HepG2 (cell line): ENCODE measurements around the gene LYSMD1. TPM values are rescaled to one million over a fixed set of nuclear protein-coding genes. Genes with fewer than 3 reads are reported as not detected.

Experiments
- ARNT2 ChIP-seq: sonication (generic); formaldehyde crosslinking; IDR thresholded peaks from 2 replicates; pipeline ENCODE4 v1.8.0; 2022; ENCODE audit warnings: mild to moderate bottlenecking, low read depth, missing genetic modification reagents, moderate library complexity
- BCL6 ChIP-seq: IDR thresholded peaks from 2 replicates; pipeline ENCODE4 v1.6.1; 2016; ENCODE audit warnings: missing genetic modification reagents, missing compliant biosample characterization
- CBX1 ChIP-seq: IDR thresholded peaks from one replicate; pipeline ENCODE4 v1.6.1; 2016; ENCODE audit warnings: antibody characterized with exemption, low read depth
- HOXA9 ChIP-seq: sonication (generic); formaldehyde crosslinking; IDR thresholded peaks from 2 replicates; pipeline ENCODE4 v1.8.1; 2022; ENCODE audit warnings: missing genetic modification reagents, mild to moderate bottlenecking, moderate library complexity, borderline replicate concordance
- KAT8 ChIP-seq: IDR thresholded peaks from 2 replicates; pipeline ENCODE4 v1.6.1; 2016; ENCODE audit warnings: missing genetic modification reagents, missing compliant biosample characterization
- RXRB ChIP-seq: IDR thresholded peaks from 2 replicates; pipeline ENCODE4 v1.6.1; 2016; ENCODE audit warnings: borderline replicate concordance, missing genetic modification reagents, missing compliant biosample characterization
- ZFP36L1 ChIP-seq: sonication (generic); formaldehyde crosslinking; IDR thresholded peaks from 2 replicates; pipeline ENCODE4 v1.8.0; 2022; ENCODE audit warnings: mild to moderate bottlenecking, missing genetic modification reagents, moderate library complexity
- polyA plus RNA-seq, 8 experiments: library from polyadenylated mRNA; depleted of rRNA in 3 of 8; stranded (reverse) in 7 of 8; unstranded in 1 of 8; fragments of >200 nt; fragmentation: Illumina TruSeq in 4 of 8; extraction: Trizol in 4 of 8; gene quantifications; 2 replicates each; pipeline versions ENCODE4 v1.2.1 to v1.2.3, GENCODE V29; 2011 to 2016; ENCODE audit warnings: low read depth in 4 of 8, missing spikeins in 1 of 8, mixed read lengths in 1 of 8; ENCODE audit not compliant: insufficient read depth in 1 of 8
- total RNA-seq, 5 experiments: library from RNA; depleted of rRNA; stranded (reverse); fragments of >200 nt; fragmentation: Illumina TruSeq; extraction: Trizol; gene quantifications; 2 replicates each; pipeline ENCODE4 v1.2.3, GENCODE V29; 2016; ENCODE audit warnings: low read depth in 1 of 5
- TF ChIP-seq, protein P1 (sequence below), 2 experiments: fragments of 450-650 bp in 1 of 2; sonication (generic) in 1 of 2; formaldehyde crosslinking; IDR thresholded peaks; 2 replicates each; pipeline versions ENCODE4 v1.5.0 to v1.8.0; 2020 to 2022; ENCODE audit warnings: mild to moderate bottlenecking in 1 of 2, missing genetic modification reagents in 1 of 2
- TF ChIP-seq, protein P2 (sequence below): sonication (generic); formaldehyde crosslinking; IDR thresholded peaks from one replicate; pipeline ENCODE4 v1.5.1; 2020; ENCODE audit warnings: mild to moderate bottlenecking, missing genetic modification reagents; ENCODE audit errors: not compliant biosample characterization
- TF ChIP-seq, protein P3 (sequence below): IDR thresholded peaks from 2 replicates; pipeline ENCODE4 v1.6.1; 2016
- TF ChIP-seq, protein P4 (sequence below): sonication (generic); formaldehyde crosslinking; IDR thresholded peaks from 2 replicates; pipeline ENCODE4 v1.4.0; 2020; ENCODE audit warnings: missing genetic modification reagents, mild to moderate bottlenecking, borderline replicate concordance
- TF ChIP-seq, protein P5 (sequence below): sonication (generic); formaldehyde crosslinking; IDR thresholded peaks from 2 replicates; pipeline ENCODE4 v1.8.1; 2023; ENCODE audit warnings: missing genetic modification reagents, inconsistent platforms, borderline replicate concordance

LYSMD1 gene
- total and polyA plus RNA-seq, 2 of the 13 experiments (the other 11 are each of a cell fraction or from before 2014, with no cell fraction given), result 3.8 to 4.8 TPM

DNA sequence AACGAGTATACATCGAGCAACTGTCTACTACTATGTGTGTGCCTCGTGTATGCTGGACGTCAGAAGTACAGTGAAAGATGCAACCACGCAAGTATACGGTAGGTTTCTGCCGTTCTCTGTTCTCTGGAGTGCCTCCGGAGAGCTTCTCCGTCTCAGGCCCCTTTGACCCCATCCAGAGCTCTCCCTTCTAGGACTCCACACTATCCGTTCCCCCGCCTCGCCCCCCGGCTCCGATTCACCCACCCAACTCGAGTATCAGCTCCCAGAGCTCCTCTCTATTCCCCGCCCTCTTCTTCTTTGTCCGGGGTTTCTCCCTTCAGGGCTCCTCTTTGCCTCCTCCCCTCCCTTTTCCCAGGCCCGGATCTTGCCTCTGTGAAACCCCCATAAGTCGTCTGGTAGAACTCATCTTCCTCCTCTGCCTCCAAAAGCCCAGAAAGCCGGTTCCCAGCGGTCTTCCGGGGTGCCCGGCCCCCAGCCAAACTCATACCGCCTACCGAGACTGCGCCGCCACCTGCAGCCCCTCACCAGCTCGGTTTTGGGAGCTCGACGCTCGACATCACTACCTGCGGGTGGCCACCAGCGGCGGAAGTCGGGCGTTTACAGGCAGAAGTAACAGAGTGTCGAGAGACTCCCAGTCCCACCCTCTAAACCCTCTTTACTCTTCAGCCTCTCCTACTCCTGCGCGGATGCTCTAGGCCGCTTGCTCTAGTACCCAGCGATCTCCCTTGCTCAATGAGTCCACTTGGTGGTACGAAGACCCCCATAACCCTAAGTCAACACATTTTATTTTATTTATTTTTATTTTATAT, 24.1 kb upstream of the LYSMD1 start, which contains the start of gene VPS72 (continued):
- TF ChIP-seq ARNT2 (CRISPR knock-in tag) (no peak), KAT8 (CRISPR knock-in tag) (peak; percentile 98), BCL6 (CRISPR knock-in tag) (no peak; the same call in 1 of the 2 replicates), RXRB (CRISPR knock-in tag) (peak; percentile 76), CBX1 (no peak), HOXA9 (CRISPR knock-in tag) (no peak), ZFP36L1 (CRISPR knock-in tag) (peak; percentile 39; the same call in 1 of the 2 replicates)
- TF ChIP-seq, protein P1, sequence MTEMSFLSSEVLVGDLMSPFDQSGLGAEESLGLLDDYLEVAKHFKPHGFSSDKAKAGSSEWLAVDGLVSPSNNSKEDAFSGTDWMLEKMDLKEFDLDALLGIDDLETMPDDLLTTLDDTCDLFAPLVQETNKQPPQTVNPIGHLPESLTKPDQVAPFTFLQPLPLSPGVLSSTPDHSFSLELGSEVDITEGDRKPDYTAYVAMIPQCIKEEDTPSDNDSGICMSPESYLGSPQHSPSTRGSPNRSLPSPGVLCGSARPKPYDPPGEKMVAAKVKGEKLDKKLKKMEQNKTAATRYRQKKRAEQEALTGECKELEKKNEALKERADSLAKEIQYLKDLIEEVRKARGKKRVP (CRISPR knock-in tag; IDR thresholded peaks at IDR 0.05), result peak in 1 of 2 experiments; percentile 40; a peak in 1 of 4 replicates
- TF ChIP-seq, protein P2, sequence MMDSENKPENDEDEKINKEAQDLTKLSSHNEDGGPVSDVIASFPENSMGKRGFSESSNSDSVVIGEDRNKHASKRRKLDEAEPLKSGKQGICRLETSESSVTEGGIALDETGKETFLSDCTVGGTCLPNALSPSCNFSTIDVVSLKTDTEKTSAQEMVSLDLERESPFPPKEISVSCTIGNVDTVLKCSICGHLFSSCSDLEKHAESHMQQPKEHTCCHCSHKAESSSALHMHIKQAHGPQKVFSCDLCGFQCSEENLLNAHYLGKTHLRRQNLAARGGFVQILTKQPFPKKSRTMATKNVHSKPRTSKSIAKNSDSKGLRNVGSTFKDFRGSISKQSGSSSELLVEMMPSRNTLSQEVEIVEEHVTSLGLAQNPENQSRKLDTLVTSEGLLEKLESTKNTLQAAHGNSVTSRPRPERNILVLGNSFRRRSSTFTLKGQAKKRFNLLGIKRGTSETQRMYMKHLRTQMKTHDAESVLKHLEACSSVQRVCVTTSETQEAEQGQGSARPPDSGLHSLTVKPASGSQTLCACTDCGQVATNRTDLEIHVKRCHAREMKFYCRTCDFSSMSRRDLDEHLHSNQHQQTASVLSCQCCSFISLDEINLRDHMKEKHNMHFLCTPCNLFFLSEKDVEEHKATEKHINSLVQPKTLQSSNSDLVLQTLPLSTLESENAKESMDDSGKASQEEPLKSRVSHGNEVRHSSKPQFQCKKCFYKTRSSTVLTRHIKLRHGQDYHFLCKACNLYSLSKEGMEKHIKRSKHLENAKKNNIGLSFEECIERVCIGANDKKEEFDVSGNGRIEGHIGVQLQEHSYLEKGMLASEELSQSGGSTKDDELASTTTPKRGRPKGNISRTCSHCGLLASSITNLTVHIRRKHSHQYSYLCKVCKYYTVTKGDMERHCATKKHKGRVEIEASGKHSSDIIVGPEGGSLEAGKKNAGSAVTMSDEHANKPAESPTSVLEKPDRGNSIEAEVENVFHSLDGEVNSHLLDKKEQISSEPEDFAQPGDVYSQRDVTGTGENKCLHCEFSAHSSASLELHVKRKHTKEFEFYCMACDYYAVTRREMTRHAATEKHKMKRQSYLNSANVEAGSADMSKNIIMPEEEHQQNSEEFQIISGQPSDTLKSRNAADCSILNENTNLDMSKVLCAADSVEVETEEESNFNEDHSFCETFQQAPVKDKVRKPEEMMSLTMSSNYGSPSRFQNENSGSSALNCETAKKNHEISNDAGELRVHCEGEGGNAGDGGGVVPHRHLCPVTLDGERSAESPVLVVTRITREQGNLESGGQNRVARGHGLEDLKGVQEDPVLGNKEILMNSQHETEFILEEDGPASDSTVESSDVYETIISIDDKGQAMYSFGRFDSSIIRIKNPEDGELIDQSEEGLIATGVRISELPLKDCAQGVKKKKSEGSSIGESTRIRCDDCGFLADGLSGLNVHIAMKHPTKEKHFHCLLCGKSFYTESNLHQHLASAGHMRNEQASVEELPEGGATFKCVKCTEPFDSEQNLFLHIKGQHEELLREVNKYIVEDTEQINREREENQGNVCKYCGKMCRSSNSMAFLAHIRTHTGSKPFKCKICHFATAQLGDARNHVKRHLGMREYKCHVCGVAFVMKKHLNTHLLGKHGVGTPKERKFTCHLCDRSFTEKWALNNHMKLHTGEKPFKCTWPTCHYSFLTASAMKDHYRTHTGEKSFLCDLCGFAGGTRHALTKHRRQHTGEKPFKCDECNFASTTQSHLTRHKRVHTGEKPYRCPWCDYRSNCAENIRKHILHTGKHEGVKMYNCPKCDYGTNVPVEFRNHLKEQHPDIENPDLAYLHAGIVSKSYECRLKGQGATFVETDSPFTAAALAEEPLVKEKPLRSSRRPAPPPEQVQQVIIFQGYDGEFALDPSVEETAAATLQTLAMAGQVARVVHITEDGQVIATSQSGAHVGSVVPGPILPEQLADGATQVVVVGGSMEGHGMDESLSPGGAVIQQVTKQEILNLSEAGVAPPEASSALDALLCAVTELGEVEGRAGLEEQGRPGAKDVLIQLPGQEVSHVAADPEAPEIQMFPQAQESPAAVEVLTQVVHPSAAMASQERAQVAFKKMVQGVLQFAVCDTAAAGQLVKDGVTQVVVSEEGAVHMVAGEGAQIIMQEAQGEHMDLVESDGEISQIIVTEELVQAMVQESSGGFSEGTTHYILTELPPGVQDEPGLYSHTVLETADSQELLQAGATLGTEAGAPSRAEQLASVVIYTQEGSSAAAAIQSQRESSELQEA (CRISPR knock-in tag), result no peak
- TF ChIP-seq, protein P3, sequence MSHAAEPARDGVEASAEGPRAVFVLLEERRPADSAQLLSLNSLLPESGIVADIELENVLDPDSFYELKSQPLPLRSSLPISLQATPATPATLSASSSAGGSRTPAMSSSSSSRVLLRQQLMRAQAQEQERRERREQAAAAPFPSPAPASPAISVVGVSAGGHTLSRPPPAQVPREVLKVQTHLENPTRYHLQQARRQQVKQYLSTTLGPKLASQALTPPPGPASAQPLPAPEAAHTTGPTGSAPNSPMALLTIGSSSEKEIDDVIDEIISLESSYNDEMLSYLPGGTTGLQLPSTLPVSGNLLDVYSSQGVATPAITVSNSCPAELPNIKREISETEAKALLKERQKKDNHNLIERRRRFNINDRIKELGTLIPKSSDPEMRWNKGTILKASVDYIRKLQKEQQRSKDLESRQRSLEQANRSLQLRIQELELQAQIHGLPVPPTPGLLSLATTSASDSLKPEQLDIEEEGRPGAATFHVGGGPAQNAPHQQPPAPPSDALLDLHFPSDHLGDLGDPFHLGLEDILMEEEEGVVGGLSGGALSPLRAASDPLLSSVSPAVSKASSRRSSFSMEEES (CRISPR knock-in tag), result peak; percentile 78
- TF ChIP-seq, protein P4, sequence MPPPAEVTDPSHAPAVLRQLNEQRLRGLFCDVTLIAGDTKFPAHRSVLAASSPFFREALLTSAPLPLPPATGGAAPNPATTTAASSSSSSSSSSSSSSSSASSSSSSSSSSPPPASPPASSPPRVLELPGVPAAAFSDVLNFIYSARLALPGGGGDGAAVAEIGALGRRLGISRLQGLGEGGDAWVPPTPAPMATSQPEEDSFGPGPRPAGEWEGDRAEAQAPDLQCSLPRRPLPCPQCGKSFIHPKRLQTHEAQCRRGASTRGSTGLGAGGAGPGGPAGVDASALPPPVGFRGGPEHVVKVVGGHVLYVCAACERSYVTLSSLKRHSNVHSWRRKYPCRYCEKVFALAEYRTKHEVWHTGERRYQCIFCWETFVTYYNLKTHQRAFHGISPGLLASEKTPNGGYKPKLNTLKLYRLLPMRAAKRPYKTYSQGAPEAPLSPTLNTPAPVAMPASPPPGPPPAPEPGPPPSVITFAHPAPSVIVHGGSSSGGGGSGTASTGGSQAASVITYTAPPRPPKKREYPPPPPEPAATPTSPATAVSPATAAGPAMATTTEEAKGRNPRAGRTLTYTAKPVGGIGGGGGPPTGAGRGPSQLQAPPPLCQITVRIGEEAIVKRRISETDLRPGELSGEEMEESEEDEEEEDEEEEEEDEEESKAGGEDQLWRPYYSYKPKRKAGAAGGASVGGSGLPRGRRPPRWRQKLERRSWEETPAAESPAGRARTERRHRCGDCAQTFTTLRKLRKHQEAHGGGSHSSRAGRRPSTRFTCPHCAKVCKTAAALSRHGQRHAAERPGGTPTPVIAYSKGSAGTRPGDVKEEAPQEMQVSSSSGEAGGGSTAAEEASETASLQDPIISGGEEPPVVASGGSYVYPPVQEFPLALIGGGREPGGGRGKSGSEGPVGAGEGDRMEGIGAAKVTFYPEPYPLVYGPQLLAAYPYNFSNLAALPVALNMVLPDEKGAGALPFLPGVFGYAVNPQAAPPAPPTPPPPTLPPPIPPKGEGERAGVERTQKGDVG (CRISPR knock-in tag), result 0 out of 2 replicates have a peak, but pooled peaks have one; percentile 41
- TF ChIP-seq, protein P5, sequence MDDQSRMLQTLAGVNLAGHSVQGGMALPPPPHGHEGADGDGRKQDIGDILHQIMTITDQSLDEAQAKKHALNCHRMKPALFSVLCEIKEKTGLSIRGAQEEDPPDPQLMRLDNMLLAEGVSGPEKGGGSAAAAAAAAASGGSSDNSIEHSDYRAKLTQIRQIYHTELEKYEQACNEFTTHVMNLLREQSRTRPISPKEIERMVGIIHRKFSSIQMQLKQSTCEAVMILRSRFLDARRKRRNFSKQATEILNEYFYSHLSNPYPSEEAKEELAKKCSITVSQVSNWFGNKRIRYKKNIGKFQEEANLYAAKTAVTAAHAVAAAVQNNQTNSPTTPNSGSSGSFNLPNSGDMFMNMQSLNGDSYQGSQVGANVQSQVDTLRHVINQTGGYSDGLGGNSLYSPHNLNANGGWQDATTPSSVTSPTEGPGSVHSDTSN (CRISPR knock-in tag), result no peak
